Mononuclear cell (primary cell): Measurements from ENCODE around the gene GARIN5A. TPM values are rescaled to one million over a fixed set of nuclear protein-coding genes. Genes with fewer than 3 reads are reported as not detected.

Source experiments
- H3K27me3 ChIP-seq: 2 replicates; pipeline ENCODE4 v1.6.0; 2011; ENCODE audit warnings: low read length, control low read depth; ENCODE audit not compliant: insufficient read depth
- H3K4me1 ChIP-seq: 2 replicates; pipeline ENCODE4 v1.5.1; 2011; ENCODE audit warnings: mild to moderate bottlenecking, low read length, control low read depth; ENCODE audit not compliant: insufficient read depth
- H3K4me3 ChIP-seq: 2 replicates; pipeline ENCODE4 v1.5.1; 2011; ENCODE audit warnings: mild to moderate bottlenecking, low read length, moderate library complexity
- H3K9me3 ChIP-seq: 2 replicates; pipeline ENCODE4 v1.5.1; 2011; ENCODE audit warnings: low read depth, mild to moderate bottlenecking, control low read depth, low read length
- total RNA-seq: library from RNA; depleted of rRNA; stranded (reverse); fragments of >200 nt; gene quantifications from one replicate; pipeline ENCODE4 v1.2.3, GENCODE V29; 2012

Gene GARIN5A
- total RNA-seq, 1 donor, result 0.21 TPM

- Histone ChIP-seq H3K4me1 (peaks cover 31% of the 10 kb centered on the region), H3K4me3 (peak overlapping the region; percentile 49), H3K9me3 (no peaks in the 10 kb centered on the region), H3K27me3 (peaks cover 2% of the 10 kb centered on the region)
Observed at GRCh38 chr19:50430888-50431342, 45.7 kb downstream of the GARIN5A start.

DNA sequence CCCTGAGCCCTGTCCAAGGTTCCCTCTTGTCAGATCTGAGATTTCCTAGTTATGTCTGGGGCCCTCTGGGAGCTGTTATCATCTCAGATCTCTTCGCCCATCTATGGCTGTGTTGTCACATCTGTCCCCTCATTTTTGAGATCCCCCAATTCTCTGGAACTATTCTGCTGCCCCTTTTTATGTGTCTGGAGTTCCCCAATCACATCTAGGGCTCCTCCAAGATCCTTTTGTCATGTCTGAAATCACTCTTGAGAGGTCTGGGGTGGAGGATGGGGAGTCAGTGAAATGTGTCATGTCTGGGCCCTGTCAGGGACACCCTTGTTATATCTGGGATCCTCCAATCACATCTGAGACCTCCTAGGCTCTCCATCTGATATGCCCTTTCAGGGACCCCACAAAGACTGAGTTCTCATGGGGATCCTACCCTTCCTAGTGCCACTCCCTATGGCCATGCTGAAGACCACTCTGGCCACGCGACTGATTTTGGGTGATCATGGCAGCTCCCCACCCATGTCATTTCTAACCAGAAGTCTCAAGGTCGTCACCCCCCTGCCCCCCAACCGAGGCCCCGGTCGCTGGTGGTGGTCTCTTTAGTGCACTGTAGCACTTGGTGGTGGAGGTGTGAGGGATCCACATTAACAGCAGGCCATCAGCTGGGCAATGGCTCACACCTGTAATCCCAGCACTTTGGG, 47.7 kb downstream of the GARIN5A start:
- Histone ChIP-seq H3K9me3 (no peaks in the 10 kb centered on the region), H3K27me3 (peaks cover 2% of the 10 kb centered on the region), H3K4me1 (peaks cover 31% of the 10 kb centered on the region), H3K4me3 (no peak overlapping the region)

DNA sequence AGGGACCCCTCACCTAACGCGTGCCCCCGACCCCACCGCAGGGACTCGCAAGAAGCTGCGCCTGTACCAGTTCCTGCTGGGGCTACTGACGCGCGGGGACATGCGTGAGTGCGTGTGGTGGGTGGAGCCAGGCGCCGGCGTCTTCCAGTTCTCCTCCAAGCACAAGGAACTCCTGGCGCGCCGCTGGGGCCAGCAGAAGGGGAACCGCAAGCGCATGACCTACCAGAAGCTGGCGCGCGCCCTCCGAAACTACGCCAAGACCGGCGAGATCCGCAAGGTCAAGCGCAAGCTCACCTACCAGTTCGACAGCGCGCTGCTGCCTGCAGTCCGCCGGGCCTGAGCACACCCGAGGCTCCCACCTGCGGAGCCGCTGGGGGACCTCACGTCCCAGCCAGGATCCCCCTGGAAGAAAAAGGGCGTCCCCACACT, 48.6 kb downstream of the GARIN5A start:
- no peaks in the 10 kb centered on the region for H3K9me3 ChIP-seq
- H3K27me3 ChIP-seq, result peaks cover 2% of the 10 kb centered on the region
- peaks cover 31% of the 10 kb centered on the region for H3K4me1 ChIP-seq
- peak overlapping the region; percentile 6 for H3K4me3 ChIP-seq

DNA sequence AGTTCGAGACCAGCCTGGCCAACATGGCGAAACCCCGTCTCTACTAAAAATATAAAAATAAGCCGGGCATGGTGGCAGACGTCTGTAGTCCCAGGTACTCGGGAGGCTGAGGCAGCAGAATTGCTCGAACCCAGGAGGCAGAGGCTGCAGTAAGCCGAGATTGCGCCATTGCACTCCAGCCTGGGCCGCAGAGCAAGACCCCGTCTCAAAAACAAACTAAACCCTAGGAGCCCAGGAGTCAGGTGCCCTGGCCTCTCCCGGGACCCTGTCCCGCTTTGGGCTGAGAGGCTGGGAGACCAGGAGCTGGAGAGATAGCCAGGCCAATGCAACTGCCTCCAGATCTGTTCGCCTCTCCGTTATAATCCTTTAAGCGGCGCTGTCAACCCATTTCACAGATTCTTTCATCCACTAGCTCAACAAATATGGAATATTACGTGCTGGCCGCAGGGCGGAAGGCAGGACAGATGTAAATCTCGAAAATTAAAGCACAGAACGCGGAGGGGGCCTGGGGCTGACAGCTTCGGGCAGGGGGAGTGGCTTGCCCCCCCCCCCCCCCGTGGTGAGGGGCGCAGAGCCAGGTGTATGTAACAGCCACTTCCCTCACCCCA, 49.2 kb downstream of the GARIN5A start:
- Histone ChIP-seq H3K27me3 (no peaks in the 10 kb centered on the region), H3K9me3 (no peaks in the 10 kb centered on the region), H3K4me1 (peaks cover 26% of the 10 kb centered on the region), H3K4me3 (no peak overlapping the region)

- peaks cover 17% of the 10 kb centered on the region for H3K4me1 ChIP-seq
- no peak overlapping the region for H3K4me3 ChIP-seq
- H3K27me3 ChIP-seq, result no peaks in the 10 kb centered on the region
- H3K9me3 ChIP-seq, result no peaks in the 10 kb centered on the region
Observed at GRCh38 chr19:50425581-50425980, 51.1 kb downstream of the GARIN5A start.

DNA sequence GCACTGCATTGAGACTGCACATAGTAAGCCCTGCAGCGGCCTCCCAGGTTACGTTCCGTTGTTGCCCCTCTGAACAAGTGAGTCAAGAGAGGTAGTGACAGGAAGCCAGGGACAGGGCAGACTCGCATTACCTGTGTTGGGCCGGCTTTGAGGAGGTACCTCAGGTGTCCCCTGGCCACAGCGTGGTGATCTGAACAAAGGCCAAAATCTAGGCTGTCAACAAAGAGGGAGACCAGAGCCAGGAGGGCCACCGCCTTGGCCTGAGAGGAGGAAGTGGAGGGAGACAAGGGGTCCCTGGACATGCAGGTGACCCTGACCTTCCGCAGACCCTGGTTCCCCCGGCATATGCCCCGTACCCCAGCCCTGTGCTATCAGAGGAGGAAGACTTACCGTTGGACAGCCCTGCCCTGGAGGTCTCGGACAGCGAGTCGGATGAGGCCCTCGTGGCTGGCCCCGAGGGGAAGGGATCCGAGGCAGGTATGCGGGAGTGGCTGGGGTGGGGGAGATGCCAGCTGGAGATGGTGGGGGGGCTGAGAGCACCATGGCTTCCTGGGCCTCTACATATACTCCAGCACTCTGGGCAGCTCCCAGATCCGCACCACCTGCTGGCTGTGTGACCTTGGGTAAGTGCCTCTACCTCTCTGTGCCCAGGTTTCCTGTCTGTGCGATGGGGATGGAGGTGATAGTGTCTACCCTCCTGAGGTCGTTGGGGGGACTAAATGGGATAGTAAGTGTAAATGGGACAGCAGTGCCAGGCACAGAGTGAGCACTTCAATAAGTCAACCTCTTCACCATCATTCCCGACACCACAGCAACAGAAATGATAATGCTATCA, 53.2 kb downstream of the GARIN5A start:
- Histone ChIP-seq H3K9me3 (no peaks in the 10 kb centered on the region), H3K4me3 (no peak overlapping the region), H3K4me1 (peaks cover 14% of the 10 kb centered on the region), H3K27me3 (peaks cover 3% of the 10 kb centered on the region)

DNA sequence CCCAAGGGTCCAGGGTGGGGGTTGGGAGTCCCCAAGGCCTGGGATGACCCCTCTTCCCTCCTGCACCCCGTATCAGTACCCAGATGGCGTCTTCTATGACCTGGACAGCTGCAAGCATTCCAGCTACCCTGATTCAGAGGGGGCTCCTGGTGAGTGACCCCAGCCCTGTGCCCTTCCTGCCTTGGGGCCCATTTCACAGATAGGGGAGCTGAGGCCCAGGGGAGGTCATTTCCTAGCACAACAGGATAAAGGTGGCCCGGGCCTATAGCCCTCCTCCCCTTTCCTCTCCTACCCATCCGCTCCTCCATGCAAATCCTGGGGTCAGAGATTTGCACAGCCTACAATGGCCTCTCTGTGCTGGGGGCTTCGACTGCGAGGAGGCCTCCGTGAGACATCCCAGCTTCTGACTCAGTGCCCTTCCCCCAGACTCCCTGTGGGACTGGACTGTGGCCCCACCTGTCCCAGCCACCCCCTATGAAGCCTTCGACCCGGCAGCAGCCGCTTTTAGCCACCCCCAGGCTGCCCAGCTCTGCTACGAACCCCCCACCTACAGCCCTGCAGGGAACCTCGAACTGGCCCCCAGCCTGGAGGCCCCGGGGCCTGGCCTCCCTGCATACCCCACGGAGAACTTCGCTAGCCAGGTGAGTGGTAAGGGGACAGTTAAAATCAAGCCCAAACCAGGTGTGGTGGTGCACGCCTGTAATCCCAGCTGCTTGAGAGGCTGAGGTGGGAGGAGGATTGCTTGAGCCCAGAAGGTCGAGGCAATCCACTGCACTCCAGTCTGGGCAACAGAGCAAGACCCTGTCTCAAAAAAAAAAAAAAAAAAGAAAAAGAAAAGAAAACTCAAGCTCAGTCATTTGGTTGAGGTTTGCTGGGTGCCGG, 54.0 kb downstream of the GARIN5A start:
- no peak overlapping the region for H3K4me3 ChIP-seq
- peaks cover 7% of the 10 kb centered on the region for H3K4me1 ChIP-seq
- H3K27me3 ChIP-seq, result peaks cover 3% of the 10 kb centered on the region
- no peaks in the 10 kb centered on the region for H3K9me3 ChIP-seq

DNA sequence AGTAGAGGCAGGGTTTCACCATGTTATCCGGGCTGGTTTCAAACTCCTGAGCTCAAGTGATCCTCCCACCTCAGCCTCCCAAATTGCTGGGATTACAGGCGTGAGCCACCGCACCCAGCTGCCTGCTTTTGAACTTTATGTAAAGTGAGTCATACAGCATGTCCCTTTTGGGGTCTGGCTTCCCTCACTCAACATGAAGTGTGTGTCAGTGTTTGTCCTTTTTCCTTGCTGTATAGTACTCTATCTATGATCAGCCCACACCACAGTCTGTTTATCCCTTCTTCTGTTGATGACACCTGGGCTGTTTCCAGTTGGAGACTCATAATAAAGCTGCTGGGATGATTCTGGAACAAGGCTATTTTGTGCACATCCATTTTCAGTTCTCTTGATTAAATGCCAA, 55.8 kb downstream of the GARIN5A start:
- H3K27me3 ChIP-seq, result peaks cover 3% of the 10 kb centered on the region
- peaks cover 17% of the 10 kb centered on the region for H3K4me1 ChIP-seq
- H3K9me3 ChIP-seq, result no peaks in the 10 kb centered on the region
- no peak overlapping the region for H3K4me3 ChIP-seq

DNA sequence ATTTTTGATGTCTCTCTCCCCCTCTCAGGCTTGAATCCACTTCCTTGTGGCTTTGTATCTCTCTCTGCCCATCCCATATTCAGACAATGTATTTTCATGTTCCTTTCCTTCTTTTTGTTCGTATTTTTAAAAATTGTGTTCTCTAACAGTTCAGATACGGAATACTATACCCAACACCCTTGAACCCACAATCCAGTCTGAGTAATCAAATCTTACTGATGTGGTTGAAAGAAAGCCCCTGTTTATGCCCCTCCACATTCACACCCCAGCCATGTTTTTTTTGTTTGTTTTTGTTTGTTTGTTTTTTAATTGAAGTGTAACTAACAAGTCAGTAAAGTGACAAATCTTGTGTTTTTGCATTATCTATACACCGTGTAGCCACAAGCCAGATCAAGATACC, 56.5 kb downstream of the GARIN5A start:
- no peaks in the 10 kb centered on the region for H3K9me3 ChIP-seq
- peaks cover 22% of the 10 kb centered on the region for H3K4me1 ChIP-seq
- H3K27me3 ChIP-seq, result peaks cover 3% of the 10 kb centered on the region
- H3K4me3 ChIP-seq, result peak overlapping the region; percentile 42

DNA sequence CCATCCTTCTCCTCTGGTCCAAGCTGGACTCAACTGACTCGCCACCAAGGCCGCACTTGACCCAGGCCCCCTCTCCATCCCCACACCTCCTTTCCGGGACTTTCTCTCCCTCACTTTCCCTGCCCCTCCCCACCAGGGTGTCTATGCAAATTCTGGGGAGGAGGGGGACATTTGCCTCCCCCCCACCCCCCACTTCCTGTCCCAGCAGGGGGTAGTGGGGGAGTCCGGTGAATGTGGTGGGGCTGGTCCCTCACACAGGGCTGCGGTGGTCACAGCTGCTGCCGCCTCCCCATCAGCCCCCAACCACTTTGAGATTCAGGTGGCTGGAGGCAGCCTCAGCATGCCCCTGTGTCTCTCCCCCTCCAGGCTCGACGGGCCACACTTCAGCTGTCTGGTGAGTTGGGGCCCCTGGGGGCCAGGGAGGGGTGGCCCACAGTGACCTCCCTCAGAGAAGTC, 57.0 kb downstream of the GARIN5A start:
- Histone ChIP-seq H3K4me1 (peaks cover 27% of the 10 kb centered on the region), H3K4me3 (peak overlapping the region; percentile 42)

GRCh38 chr19:50419022-50419579, 57.5 kb downstream of the GARIN5A start:
- peaks cover 3% of the 10 kb centered on the region for H3K27me3 ChIP-seq
- H3K4me3 ChIP-seq, result peak overlapping the region; percentile 42
- H3K9me3 ChIP-seq, result no peaks in the 10 kb centered on the region
- peaks cover 29% of the 10 kb centered on the region for H3K4me1 ChIP-seq

More for the DNA sequence above, 57.0 kb downstream of the GARIN5A start:
- Histone ChIP-seq H3K27me3 (peaks cover 3% of the 10 kb centered on the region), H3K9me3 (no peaks in the 10 kb centered on the region)

DNA sequence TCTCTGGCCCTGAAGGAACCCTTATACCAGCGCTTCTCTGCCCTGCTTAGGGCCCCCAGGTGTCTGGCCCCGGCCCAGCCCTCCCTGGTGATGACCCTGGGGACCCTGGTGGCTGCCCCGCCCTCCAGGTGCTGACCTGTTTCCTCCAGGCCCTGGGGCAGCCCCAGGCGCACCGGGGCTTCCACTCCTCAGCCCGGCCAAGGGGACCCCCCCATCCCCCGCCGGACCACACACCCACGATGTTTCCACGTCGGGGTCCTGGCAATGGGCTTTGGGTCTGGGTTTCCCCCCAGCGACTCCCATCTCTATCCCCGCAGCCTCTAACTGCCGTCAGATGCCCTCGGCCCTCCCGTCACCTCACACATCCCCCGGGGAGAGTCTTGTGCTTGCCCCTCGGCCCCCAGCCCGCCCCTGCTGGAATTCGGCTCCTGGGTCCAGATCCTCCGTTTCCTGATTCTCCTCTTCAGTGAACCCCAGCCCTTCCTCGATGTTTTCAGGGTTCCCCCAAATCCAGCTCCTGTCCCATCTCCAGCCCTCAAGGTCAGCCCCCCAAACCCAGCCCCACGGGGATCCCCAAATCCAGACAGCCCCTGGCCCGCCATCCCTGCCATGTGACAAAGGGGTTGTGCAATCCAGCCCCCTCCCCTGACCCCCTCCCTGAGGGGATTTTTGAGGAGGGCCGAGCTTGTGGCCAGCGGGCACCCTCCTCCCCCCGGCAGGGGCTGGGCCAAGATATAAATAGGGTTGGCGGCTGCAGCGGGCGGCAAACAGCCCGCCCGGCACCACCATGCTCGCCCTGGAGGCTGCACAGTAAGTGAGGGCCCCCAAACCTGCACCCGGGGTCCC, 58.2 kb downstream of the GARIN5A start, which contains the start of gene SPIB:
SPIB (plus strand) TSS at position 763 of the 846 bp plus-strand sequence; CDS start at position 788, 25 bp downstream.
- Histone ChIP-seq H3K4me1 (peaks cover 29% of the 10 kb centered on the region), H3K9me3 (no peaks in the 10 kb centered on the region), H3K4me3 (peak within 1 kb of the TSS; percentile 42), H3K27me3 (peaks cover 3% of the 10 kb centered on the region)
